Measurements from ENCODE around the gene WNT3A. TPM values are rescaled to one million over a fixed set of nuclear protein-coding genes. Genes with fewer than 3 reads are reported as not detected.

Gene WNT3A
- total and polyA plus RNA-seq, 2 experiments from 2014 or later = not detected

DNA sequence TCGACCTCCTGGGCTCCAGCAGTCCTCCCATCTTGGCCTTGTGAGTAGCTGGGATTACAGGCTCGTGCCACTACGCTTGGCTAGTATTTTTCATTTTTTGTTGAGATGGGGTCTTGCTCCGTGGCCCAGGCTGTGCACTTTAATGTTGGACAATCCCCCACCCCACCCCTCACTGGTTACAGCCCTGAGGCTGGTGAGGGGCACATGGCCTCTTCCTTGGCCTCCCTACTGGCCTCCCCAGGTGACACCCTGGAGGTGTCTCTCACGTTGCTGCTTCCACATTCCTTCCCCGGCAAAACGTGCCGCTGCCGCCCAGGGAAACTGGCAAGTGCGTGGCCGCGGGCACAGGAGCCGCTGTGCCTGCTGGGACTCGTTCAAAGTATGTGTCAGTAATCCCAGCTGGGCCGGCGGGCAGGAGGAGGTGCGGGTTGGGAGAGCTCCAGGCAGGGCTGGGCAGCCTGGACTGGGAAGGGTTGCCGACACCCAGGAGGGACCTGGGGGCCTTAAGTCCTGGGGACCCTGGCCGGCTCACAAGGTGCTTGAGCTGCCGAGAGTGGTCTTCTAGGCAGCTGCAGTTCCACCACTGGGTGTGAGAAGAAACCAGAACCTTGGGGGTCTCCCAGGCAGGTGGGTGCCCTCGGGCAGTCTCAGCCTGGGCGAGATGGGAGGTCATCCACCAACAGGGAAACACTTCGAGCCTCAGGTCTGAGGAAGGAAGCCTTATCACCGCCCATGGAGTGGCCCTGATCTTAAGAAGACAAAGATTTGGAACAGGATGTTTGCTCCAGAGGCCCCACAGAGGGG lies 6.5 kb downstream of the WNT3A start:
- Histone ChIP-seq H3K4me3 (no peak overlapping the region), H3K9me3 (ENCODE audit: low read depth) (no peaks in the 10 kb centered on the region), H3K36me3 (no peaks in the 10 kb centered on the region), H3K27me3 (peaks cover 53% of the 10 kb centered on the region), H3K4me1 (ENCODE audit: low read depth) (no peaks in the 10 kb centered on the region), H3K27ac (no peak overlapping the region)
- TF ChIP-seq, protein P1, sequence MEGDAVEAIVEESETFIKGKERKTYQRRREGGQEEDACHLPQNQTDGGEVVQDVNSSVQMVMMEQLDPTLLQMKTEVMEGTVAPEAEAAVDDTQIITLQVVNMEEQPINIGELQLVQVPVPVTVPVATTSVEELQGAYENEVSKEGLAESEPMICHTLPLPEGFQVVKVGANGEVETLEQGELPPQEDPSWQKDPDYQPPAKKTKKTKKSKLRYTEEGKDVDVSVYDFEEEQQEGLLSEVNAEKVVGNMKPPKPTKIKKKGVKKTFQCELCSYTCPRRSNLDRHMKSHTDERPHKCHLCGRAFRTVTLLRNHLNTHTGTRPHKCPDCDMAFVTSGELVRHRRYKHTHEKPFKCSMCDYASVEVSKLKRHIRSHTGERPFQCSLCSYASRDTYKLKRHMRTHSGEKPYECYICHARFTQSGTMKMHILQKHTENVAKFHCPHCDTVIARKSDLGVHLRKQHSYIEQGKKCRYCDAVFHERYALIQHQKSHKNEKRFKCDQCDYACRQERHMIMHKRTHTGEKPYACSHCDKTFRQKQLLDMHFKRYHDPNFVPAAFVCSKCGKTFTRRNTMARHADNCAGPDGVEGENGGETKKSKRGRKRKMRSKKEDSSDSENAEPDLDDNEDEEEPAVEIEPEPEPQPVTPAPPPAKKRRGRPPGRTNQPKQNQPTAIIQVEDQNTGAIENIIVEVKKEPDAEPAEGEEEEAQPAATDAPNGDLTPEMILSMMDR (IDR thresholded peaks at IDR 0.05; ENCODE audit: low read depth, low read length) = no peak
- DNase-seq (ENCODE audit: low read depth in 1 of 2, low spot score in 1 of 2) = no peak

DNA sequence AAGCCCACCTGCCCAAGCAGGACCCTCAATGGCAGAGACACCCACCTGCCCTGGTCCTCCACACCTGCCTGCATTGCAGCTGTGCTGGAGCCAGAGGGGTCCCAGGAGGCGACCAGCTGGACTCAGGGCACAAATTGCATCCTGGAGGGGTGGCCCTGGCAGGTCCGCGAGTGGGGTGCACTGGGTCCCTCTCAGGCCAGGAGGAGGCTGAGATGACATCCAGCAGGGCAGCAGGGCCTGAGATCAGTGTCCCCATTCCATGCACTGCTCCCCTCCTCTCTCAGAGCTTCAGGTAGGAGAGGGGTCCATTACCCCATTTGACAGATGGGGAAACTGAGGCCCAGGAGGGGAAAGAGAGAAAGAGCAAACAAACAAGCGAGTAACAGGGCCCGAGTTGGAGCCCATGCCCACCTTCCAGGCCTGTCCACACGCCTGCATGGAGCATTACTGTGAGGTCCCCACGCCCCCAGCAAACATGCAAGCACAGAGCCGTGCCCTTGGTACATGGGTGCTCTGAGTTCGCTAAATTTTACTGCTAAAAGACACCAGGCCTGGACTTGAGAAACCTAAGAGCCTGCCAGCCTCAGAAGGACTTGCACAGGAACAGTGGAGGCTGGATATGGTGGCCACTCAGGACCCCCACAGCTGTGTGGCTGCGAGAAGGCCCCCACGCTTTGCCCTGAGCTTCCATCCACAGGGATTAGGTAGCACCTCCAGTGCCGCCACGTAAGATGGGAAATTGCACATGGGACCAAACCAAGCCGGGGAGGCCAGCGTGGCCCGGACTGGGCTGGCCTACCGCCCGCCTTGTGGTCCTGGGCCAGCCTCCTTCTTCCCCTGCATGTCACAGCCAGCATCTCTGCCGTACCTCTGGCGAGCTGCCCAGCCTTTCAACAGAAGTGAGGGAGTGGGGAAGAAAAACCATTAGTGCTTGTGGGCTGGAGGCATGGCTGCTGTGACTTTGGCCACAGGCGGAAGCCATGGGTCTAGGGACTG lies 7.4 kb downstream of the WNT3A start:
- H3K36me3 ChIP-seq = no peaks in the 10 kb centered on the region
- H3K4me3 ChIP-seq = no peak overlapping the region
- no peaks in the 10 kb centered on the region for H3K4me1 ChIP-seq (ENCODE audit: low read depth)
- H3K27me3 ChIP-seq = peaks cover 44% of the 10 kb centered on the region
- TF ChIP-seq, protein P1 (IDR thresholded peaks at IDR 0.05; ENCODE audit: low read depth, low read length) = no peak
- peak in 1 of 2 donors; percentile 92 for DNase-seq (ENCODE audit: low read depth in 1 of 2, low spot score in 1 of 2)
- no peak overlapping the region for H3K27ac ChIP-seq
- H3K9me3 ChIP-seq (ENCODE audit: low read depth) = no peaks in the 10 kb centered on the region

DNA sequence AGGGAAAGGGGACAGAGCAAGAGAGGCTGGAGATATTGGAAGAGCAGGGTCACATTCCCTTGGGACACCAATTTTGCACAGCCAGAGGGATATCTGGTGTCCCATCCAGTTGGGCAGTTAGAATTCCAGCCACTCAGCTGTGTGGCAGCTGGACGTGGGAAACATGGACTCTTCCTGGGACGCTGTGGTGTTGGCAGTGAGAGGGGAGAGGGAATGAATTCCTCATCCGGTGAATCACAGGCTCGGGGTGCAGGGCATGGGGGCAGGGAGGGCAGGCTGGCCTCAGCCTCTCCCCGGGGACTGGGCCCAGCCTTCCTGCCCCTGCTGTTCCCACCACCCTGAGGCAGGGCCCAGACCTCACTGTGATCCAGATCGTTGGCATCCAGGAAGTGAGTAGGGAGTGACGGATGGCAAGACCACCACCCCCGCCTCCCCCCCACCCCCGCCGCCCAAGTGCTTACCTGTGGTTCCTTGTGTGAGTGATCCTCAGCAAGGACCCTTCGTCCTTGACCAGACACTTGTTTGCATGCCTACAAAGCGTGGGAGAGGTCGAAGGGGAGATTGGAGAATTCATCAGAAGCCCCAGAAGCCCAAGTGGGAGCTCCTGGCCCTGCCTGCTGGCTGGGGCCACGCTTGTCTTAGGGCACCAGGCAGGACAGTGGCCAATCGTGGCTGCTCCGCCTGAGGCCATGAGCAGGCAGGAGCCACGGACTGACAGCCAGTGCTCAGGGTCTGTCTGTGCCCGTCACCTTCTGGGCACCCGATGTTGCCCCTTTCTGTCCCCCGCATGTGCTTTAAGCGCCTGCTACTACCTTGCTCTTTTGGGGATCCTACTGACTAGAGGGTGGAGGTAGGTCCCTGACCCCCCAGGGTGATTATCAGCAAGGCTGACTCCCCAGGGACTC lies 8.7 kb downstream of the WNT3A start:
- peak in 1 of 2 donors; percentile 62 for DNase-seq (ENCODE audit: low read depth in 1 of 2, low spot score in 1 of 2)
- TF ChIP-seq, protein P1 (IDR thresholded peaks at IDR 0.05; ENCODE audit: low read depth, low read length) = no peak

DNA sequence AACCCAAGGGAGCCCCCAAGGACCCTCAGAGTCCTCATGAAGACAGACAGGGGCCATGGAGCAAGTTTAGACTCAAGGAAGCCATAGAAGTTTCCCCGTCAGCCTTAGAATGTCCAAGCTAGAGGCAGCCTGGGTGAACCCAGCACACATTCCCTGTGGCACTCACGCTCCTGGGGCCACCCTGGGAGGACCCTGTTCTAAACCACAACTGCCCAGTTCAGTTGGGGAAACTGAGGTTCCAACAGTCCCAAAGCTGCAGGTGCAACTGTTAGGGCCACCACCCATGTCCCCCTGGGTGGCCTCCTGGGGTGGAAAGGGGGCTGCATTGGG lies 9.3 kb downstream of the WNT3A start:
- H3K27me3 ChIP-seq = peaks cover 25% of the 10 kb centered on the region

More for the DNA sequence above, 8.7 kb downstream of the WNT3A start:
- peaks cover 31% of the 10 kb centered on the region for H3K27me3 ChIP-seq
- no peak overlapping the region for H3K4me3 ChIP-seq
- no peaks in the 10 kb centered on the region for H3K36me3 ChIP-seq
- H3K4me1 ChIP-seq (ENCODE audit: low read depth) = no peaks in the 10 kb centered on the region
- H3K27ac ChIP-seq = no peak overlapping the region
- H3K9me3 ChIP-seq (ENCODE audit: low read depth) = no peaks in the 10 kb centered on the region

More for the DNA sequence above, 9.3 kb downstream of the WNT3A start:
- Histone ChIP-seq H3K9me3 (ENCODE audit: low read depth) (no peaks in the 10 kb centered on the region), H3K4me1 (ENCODE audit: low read depth) (no peaks in the 10 kb centered on the region), H3K4me3 (no peak overlapping the region), H3K27ac (no peak overlapping the region), H3K36me3 (no peaks in the 10 kb centered on the region)
- no peak for DNase-seq (ENCODE audit: low read depth in 1 of 2, low spot score in 1 of 2)
- TF ChIP-seq, protein P1 (IDR thresholded peaks at IDR 0.05; ENCODE audit: low read depth, low read length) = no peak
